ENCODE data around the gene PTGS1. TPM values are rescaled to one million over a fixed set of nuclear protein-coding genes. Genes with fewer than 3 reads are reported as not detected.

PTGS1 gene
- total RNA-seq, 4 donors from 2014 or later = 72.2 to 119 (median 84.1) TPM

DNA sequence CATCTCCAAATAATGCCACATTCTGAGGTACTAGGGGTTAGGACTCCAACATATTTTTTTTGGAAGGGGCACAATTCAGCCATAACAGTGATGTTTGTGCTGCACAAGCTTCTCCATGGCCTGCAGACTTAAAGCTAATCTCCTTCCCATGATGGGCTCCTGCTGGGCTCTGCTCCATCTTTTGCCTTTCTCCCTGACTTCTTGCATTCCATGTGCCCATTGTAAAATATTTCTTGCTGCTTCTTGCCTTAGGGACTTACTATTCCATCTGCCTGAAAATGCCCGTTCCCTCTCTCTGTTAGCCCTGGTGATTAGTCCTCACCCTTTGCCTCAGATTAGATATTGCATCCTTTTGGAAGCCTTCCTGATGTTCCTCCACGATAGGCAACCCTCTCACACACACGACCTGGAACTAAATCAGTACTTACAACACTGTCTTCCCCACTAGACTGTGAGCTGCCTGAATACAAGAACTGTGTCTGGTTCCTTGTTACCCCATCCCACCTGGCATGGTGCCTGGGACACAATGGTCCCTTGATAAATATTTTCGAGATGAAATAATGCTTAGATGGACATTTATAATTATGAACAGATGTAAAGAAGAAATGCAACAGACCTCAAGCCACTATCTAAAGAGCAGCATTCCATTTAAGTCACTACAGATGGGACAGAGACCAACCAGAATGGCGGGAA, 73.4 kb downstream of the PTGS1 start:
- H3K27me3 ChIP-seq = no peaks in the 10 kb centered on the region
- 64% methylated on average over 5 of the region's 5 CpGs for WGBS
- H3K4me1 ChIP-seq = no peaks in the 10 kb centered on the region
- H3K36me3 ChIP-seq = no peaks in the 10 kb centered on the region
- no peak overlapping the region for H3K27ac ChIP-seq (replicated peaks in 1 of 4)
- H3K4me3 ChIP-seq = no peak overlapping the region
- no peak for DNase-seq (ENCODE audit: extremely low spot score)
- H3K9me3 ChIP-seq = peaks cover 0 to 4% (median 0%) of the 10 kb centered on the region in 4 donors
- TF ChIP-seq POLR2A (IDR thresholded peaks at IDR 0.05; ENCODE audit: low read depth) = no peak
- TF ChIP-seq POLR2AphosphoS5 (IDR thresholded peaks at IDR 0.05) = peak; percentile 21 to 29
- intact Hi-C loops (cut with DNase I) = no loop called here

Small RNA genes lying within 50 kb of the gene (small RNA-seq; reads per million reads assigned to genes)
- gene AL162424.1 = 0 reads per million in 3 donors

Other genes starting within 250 kb of the PTGS1 start
- 10 to 100 TPM; 55.7 to 83.3 (median 76.1) TPM for gene NDUFA8, start 211.2 kb upstream of the PTGS1 start, total RNA-seq
- gene MORN5, start 211.1 kb upstream of the PTGS1 start, total RNA-seq = 1 to 10 TPM in 2 of 4 donors, not detected in 2; 3.9 to 5.8 TPM
- 10 to 100 TPM in 2 of 4 donors, 1 to 10 TPM in 2; 2.1 to 16.8 (median 7.1) TPM for gene LHX6, start 142.1 kb upstream of the PTGS1 start, total RNA-seq
- gene RBM18, start 106.2 kb upstream of the PTGS1 start, total RNA-seq = 10 to 100 TPM; 10.1 to 14.6 (median 13.3) TPM
- gene MRRF, start 106.1 kb upstream of the PTGS1 start, total RNA-seq = 10 to 100 TPM; 20.5 to 29.2 (median 28.5) TPM
- gene OR1J1, start 106.9 kb downstream of the PTGS1 start, total RNA-seq = not detected
- not detected for gene OR1J2, start 139.8 kb downstream of the PTGS1 start, total RNA-seq
- gene OR1J4, start 148.1 kb downstream of the PTGS1 start, total RNA-seq = not detected
- not detected for gene OR1N1, start 156.3 kb downstream of the PTGS1 start, total RNA-seq
- not detected for gene OR1N2, start 182.1 kb downstream of the PTGS1 start, total RNA-seq
- gene OR1L8, start 212.4 kb downstream of the PTGS1 start, total RNA-seq = not detected
- gene OR1Q1, start 243.7 kb downstream of the PTGS1 start, total RNA-seq = not detected